Hematopoietic multipotent progenitor cell treated with erythropoietin and hydrocortisone succinate and interleukin-3 and kit ligand, for 15 days (in vitro differentiated cells): ENCODE measurements around the gene ZNF254.
"Not testable (repeated sequence)": the region's sequence is repeated elsewhere in the genome, so short reads cannot be mapped to it uniquely, and the experiment has no call there.

ENCODE experiments used
- DNase-seq: peaks from one replicate; pipeline ENCODE4 v3.0.0-alpha.2; 2015; ENCODE audit warnings: low spot score

The ZNF254 gene

DNA sequence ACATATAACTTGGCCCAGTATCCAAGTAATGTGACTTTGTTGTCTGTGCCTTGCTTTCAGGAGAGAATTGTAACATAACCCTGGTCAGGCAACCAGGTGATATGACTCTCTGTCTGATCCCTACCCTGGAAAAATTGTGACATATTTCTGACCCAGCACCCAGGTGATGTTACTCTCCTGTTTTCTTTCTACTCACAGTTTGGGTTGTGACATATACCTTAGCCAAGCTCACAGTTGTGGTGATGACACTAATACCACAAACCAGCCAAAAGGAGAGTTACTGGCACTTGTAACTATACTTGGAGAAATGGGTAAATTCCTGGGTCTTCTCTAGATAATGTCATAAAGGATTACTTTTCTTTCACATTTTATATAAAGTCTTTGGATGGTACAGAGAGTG is 14.3 kb upstream of the ZNF254 start:
- no peak for DNase-seq

DNA sequence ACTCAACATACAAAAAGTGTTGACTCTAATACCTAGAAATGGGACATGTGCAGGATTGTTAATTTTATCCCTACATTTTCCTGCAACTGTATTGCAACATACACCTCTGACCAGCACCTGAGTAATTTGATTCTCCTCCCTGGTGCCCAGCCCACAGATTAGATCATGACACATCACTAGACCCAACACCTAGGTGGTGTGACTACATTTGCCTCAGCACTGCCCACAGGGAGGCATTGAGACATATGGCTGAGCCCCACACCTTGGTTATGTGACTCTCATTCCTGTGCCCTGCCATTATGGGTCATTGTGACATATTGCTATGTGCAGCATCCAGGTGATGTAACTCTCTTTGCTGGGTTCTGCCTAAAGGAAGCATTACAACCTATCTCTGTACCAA is 13.2 kb upstream of the ZNF254 start:
- no peak for DNase-seq

DNA sequence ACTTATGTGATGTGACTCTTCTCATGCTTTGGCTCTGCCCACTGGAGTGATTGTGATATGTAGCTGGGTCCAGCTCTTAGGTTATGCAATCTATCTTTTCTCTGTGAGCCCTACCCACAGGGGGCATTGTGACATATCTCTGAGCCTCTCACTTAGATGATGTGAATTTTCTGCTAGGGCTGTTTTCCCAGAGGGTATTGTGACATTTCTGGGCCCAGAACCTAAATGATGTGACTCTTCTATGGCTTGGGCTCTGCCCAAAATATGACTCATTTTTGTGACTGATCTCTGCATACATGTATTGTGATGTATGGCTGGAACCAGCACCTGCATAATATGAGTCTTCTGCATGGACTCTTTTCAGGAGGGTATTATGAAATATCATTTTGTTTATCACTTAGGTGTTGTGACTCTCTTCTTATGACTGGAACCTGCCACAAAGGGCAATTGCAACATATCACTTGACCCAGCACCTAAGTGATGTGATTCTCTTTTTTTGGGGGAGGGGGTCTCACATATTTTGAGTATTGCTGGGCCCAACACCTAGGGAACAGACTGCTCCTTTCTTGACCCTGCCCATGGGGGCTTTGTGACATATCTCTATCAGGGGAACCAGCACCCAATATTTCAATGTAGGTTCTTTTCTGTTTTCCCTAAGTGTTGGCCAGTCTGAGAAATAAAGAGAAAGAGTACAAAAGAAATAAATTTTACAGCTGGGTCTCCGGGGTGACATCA is 12.1 kb upstream of the ZNF254 start:
- DNase-seq = no peak

DNA sequence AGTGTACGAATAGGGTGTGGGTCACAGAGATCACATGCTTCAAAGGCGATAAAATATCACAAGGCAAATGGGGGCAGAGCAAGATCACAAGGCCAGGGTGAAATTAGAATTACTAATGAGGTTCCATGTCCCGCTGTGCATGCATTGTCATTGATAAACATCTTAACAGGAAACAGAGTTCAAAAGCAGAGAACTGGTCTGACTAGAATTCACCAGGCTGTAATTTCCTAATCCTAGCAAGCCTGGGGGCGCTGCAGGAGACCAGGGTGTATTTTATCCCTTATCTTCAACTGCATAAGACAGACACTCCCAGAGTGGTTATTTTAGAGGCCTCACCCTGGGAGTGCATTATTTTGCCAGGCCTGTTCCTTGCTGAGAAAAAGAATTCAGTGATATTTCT is 11.5 kb upstream of the ZNF254 start:
- not testable (repeated sequence) for DNase-seq

DNA sequence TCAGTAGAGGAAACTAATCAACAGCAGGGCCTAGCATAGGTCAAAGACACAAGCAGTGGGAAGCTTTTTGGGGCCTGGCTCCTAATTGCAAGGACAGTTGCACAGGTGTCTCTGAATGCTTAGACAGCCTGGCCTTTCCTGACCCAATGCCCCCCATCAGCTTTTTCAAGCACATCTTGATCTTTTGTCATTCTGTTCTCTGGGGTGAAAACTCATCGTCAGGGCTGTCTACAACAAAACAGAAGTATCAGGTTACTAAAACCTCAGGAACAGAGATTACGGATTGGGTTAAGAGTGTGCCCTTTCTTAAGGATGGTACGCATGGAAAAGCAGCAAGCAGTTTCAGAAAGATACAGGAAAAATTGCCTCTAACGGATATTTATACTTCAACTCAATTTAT is 8.3 kb upstream of the ZNF254 start:
- DNase-seq = no peak

DNA sequence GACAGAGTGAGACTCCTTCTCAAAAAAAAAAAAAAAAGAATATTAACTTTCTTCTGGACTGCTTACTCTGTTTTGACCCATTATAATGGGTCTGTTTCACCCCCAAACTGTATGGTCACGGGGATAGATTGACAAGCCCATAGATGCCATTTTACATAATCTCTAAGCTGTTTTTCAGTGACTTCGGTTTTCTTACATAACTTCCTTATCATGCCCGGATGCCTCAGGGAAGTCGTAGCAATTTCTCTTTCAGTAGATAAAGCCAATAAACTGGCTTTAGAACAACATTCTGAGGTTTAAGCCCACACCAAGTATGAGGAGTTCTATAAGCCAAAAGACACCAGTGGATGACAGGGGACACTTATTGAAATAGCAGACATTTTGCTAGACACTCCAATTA is 5.9 kb upstream of the ZNF254 start:
- no peak for DNase-seq

DNA sequence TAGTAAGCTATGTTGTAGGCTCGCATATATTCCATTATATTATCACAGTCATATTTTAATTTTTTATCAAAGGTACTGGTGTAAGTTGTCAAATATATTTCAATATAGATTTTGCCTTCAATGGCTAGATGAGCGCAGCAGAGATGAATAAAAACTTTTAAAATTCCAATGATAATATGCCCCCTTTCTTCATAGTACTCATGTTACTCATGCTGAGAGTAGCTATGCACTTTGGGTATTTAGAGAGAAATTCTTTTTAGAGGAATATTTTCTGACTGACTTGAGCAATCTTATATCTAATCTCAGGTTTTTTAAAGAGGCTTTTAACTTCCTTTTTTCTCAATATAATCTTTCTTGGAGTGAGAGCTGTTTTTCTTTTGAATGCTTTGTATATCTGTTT is 11.4 kb downstream of the ZNF254 start:
- no peak for DNase-seq

DNA sequence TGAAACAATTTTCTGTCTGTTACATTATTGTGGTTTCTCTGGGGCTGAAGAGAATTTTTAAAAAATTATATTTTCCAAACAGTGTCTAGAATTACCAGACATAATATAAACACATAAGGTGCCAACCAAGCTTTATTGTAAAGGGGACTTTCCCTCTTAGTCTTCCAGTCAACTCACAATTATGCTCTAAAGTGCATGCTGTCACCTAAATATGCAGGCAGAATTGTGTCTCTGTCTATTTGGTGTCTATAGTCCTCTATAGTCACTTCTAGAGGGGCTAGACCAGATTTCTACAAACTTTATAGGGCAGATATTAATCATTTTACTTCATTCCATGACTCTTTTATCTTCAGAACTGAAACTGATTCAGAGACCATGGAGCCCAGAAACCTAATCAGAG is 12.8 kb downstream of the ZNF254 start:
- DNase-seq = no peak

DNA sequence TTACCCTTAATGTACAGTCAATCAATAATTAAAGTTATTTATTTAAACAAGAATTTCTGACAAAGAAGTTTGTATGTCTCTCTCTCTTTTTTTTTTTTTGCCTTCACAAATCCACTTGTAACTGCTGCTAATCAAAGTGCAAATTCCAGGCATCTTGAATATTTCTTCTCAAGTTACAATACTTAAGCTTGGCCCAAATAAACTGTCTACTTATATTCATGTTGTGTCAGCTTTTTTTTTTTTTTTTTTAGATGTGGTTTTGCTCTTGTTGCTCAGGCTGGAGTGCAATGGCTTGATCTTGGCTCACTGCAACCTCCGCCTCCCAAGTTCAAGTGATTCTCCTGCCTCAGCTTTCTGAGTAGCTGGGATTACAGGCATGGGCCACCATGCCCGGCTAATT is 13.6 kb downstream of the ZNF254 start:
- DNase-seq = not testable (repeated sequence)

DNA sequence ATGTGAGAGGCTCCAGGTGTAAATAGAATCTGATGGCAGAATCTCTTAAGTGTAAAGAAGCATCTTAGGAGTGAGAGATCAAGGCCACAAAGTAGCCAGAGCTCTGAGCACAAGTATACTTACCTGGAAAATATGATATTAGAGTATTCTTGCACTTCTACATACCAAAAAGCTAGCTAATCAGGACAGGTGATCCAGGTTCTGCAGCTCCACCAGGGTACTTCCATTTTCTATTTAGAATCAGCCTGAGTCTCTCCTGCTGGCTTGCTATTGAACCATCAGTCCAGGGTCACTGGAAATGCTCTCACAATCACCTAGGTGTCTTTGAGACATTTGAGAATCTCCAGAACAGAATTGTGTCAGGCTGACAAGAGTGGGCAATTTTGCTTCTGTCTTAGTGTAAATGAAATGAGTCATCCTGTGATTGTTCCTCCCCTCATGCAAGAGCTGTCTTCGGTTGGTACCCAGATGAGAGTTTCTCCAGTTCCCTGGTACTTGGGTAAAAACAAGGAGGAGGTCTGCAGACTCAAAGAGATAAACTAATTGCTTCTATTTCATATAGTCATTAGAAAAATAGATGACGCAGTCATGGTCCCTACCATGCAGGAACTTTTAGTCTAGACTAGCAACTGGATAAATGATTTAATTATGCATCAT is 14.6 kb downstream of the ZNF254 start:
- DNase-seq = no peak

DNA sequence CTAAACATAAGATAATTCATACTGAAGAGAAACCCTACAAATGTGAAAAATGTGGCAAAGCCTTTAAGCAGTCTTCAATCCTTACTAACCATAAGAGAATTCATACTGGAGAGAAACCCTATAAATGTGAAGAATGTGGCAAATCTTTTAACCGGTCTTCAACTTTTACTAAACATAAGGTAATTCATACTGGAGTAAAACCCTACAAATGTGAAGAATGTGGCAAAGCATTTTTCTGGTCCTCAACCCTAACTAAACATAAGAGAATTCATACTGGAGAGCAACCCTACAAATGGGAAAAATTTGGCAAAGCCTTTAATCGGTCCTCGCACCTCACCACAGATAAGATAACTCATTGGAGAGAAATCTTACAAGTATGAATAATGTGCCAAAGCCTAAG is 40.6 kb downstream of the ZNF254 start:
- no peak for DNase-seq

DNA sequence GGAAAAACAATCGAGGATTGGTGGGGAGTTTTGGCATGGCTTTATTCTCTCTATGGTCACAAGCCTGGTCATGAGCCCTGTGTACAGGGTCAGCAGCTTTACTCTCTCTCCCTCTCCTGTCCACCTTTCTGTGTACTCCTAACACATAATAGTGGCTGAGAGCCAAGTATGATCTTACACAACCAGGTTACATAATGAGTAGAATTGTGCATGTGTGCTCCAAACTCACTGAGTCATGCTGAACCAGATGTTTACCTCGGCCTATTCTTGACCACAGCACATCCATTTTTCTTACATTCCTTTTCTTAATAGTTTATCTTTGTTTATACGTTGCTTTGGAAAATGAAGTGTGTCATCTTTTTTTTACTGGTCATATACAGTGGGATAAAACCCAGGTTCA is 53.1 kb downstream of the ZNF254 start:
- DNase-seq = no peak

DNA sequence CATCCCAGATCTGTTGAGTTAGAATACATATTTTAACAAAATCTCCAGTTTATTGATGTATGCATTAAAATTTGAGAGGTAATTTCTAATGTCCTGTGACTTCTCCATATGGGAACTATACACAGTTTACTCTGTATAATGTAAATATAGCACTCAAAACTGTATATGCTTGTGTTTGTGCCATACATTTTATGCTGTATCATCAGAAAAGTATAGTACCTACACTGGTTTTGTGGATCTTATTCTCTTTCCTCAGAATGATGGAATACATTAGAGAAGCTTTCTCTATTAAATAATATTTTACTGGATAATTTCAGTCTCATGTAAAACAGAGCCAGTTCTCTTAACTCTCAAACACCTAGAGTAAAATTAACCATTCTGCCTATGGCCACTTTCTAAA is 53.6 kb downstream of the ZNF254 start:
- DNase-seq = no peak

DNA sequence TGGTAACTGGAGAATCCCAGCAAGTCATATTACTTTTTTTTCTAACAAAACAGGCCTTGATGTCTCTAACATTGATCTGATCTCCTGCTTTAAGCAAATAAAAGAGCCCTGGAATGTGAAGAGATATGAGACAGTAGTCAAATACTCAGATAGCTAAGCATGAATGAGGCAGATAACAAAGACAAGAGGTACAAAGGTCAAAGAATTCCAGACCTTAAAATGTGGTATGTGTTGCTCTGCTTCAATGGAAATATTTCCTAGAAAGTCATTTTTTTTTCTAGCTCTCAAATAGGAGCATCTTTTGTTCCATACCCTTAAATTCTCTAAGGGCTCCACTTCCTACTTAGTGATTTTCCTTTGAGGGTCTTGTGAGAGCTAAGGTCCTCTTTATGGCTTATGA is 54.6 kb downstream of the ZNF254 start:
- DNase-seq = no peak

DNA sequence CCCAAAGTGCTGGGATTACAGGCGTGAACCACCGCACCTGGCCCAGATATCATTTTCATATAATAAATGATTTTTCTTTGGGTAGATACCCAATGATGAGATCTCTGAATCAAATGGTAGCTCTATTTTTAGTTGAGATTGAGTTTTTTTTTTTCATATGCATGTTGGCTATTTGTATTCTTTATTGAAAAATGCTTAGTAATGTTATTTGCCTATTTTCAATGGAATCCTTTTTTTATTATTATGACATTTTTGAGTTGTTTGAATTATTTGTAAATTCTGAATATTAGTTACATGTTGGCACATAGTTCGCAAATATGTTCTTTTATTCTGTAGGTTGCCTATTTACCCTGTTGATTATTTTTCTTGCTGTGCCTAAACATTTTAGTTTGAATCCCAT is 55.8 kb downstream of the ZNF254 start:
- DNase-seq = no peak

DNA sequence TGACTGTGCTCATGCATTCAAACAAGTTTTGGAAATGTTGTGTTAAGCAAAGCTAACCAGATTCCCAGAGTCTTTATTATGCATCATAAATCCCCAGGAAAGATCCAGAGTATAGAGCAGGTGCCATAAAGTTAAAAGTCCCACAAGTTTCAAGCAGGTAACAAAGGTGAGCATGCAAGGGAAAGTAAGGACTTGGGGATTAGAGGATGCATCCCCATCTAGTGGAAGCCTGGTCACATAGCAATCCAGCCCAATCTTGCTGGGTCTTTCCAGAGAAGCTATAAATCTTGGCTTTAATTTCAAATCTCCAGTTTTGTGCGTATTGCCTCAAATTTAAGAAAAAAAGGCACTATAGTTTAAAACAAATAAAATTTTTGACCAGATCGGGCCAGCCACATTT is 72.7 kb downstream of the ZNF254 start:
- DNase-seq = no peak

DNA sequence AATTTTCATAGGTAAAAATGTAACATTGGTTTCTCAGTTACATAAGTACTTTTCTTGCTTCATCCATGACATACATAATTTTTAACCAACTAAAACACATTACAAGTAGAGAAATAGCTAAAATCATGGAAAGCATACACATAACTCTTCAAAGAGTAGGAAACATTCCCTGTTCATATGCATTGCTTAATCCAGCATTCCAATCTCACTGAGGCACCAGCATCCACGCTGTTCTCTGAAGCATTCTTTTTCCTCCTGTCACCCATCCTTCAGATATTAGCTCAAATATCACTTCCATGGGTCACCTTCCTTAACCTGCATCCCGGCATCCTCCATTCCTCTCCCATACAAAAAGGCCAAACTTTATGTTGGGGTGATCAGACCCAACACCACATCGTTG is 79.1 kb downstream of the ZNF254 start:
- DNase-seq = no peak

DNA sequence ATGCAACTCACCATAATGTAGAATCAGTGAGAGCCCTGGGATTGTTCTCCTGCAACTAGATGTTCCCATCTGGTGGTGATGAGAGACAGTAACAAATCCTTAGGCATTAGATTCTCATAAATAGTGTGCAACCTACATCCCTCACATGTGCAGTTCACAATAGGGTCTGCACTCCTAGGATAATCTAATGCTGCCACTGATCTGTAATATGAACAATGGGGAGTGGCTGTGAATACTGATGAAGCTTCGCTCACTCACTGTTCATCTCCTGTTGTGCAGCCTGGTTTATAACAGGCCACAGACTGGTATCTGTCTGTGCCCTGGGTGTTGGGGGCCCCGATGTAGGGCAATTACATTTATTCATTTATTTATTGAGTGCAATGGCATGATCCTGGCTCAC is 86.9 kb downstream of the ZNF254 start:
- no peak for DNase-seq

DNA sequence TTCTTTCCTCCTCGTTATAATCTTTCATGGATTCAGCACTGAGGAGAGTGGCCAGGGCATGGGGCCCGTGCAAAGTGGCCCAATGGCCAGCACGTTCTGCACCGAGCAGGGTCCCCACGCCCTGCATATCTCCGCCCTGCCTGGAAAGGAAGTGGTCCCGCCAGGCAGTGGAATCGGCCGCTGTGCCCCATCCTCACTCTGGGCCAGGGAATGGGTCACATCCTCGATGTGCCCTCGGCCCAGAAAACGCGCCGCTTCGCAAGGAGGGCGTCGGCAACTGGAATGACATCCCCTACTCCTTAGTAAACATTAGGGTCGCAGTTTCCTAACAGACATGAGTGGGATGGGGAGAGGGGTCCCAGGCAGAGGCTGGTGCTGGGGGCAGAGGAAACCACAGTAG is 90.7 kb downstream of the ZNF254 start:
- DNase-seq = no peak

DNA sequence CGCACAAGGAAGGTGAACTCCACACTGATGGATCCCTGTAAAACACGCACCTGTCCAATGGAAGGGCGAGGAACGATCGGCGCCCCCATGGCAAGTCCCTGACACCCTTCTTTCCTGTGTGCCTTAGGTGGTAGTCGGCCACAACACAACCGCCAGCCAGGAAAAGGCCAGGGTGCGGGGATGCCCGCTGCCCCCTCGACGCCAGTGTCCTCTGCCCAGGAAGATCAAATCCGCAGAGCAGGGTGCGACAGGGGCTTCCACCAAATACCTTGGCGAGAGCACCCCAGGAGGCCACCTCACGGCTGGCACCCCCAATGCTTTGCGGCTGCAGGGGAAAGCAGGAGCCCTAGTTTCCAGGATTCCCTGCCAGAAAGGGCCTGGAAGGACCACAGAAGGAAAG is 91.2 kb downstream of the ZNF254 start:
- no peak for DNase-seq
